Suppressor macrophage treated with lipopolysaccharide for 1 hour (primary cell): ENCODE measurements around the gene TACO1.

Source experiments
- DNase-seq, 3 donors: peaks; one replicate each; pipeline ENCODE4 v3.0.0-alpha.2; 2020 to 2022

The TACO1 gene

GRCh38 chr17:63641692-63642448 lies 41.2 kb downstream of the TACO1 start:
- peak; percentile 91 to 92 (median 91) for DNase-seq

- peak in 2 of 3 donors; percentile 39 to 49 for DNase-seq
Observed at GRCh38 chr17:63644846-63645245, 44.2 kb downstream of the TACO1 start.

- no peak for DNase-seq
Observed at GRCh38 chr17:63645775-63646487, 45.2 kb downstream of the TACO1 start.

GRCh38 chr17:63646488-63646806 lies 45.8 kb downstream of the TACO1 start:
- DNase-seq, result peak; percentile 70 to 92 (median 88)

- no peak for DNase-seq
Observed at GRCh38 chr17:63647065-63647725, 46.5 kb downstream of the TACO1 start.

- DNase-seq, result no peak
Observed at GRCh38 chr17:63647936-63648335, 47.2 kb downstream of the TACO1 start.

- DNase-seq, result peak; percentile 56 to 62 (median 60)
Observed at GRCh38 chr17:63649813-63650212, 49.1 kb downstream of the TACO1 start.

- DNase-seq, result no peak
Observed at GRCh38 chr17:63652106-63652505, 51.4 kb downstream of the TACO1 start.

GRCh38 chr17:63653050-63653449 lies 52.4 kb downstream of the TACO1 start:
- no peak for DNase-seq

GRCh38 chr17:63657786-63658185 lies 57.1 kb downstream of the TACO1 start:
- DNase-seq, result no peak
